Measurements from ENCODE around the gene ADARB1. TPM values are rescaled to one million over a fixed set of nuclear protein-coding genes. Genes with fewer than 3 reads are reported as not detected.

Gene ADARB1
- total and polyA plus RNA-seq, 2 experiments from 2014 or later, result 4.8 to 14.8 TPM

GRCh38 chr21:45211661-45212060 is 137.3 kb downstream of the ADARB1 start (continued):
- TF ChIP-seq REST (IDR thresholded peaks at IDR 0.05; ENCODE audit: unreplicated experiment) (no peak), STAT1 (IDR thresholded peaks at IDR 0.05; ENCODE audit: unreplicated experiment) (no peak)

- Mint-ChIP-seq H3K27me3 (ENCODE audit: insufficient read depth, low read depth, poor library complexity) (peaks cover 7% of the 10 kb centered on the region), H3K4me3 (no peak overlapping the region), H3K27ac (no peak overlapping the region), H3K36me3 (ENCODE audit: low read depth) (peaks cover 5% of the 10 kb centered on the region; the same call in 2 of the 3 replicates), H3K9me3 (peaks cover 21% of the 10 kb centered on the region), H3K4me1 (no peaks in the 10 kb centered on the region)
- Histone ChIP-seq H3F3A (replicated peaks; ENCODE audit: low read depth) (no peaks in the 10 kb centered on the region), H3K4me2 (no peak overlapping the region), H4K20me1 (replicated peaks; ENCODE audit: insufficient read depth) (no peaks in the 10 kb centered on the region), H3K27me3 (ENCODE audit: insufficient read depth) (no peaks in the 10 kb centered on the region), H2AFZ (no peak overlapping the region), H3K79me2 (replicated peaks; ENCODE audit: insufficient read depth) (no peaks in the 10 kb centered on the region), H3K36me3 (ENCODE audit: insufficient read depth) (no peaks in the 10 kb centered on the region; the same call in 1 of the 2 replicates), H3K4me3 (no peak overlapping the region), H3K4me1 (ENCODE audit: insufficient read depth) (no peaks in the 10 kb centered on the region), H3K27ac (ENCODE audit: low read depth) (no peak overlapping the region), H3K9me2 (ENCODE audit: insufficient read depth) (peaks cover 3% of the 10 kb centered on the region; the same call in 1 of the 2 replicates)
- DNase-seq (ENCODE audit: low spot score), result no peak
- ATAC-seq, result no peak
- TF ChIP-seq ZNF331 (CRISPR knock-in tag; IDR thresholded peaks at IDR 0.05; ENCODE audit: low read depth) (no peak), ZNF114 (CRISPR knock-in tag; IDR thresholded peaks at IDR 0.05) (no peak), NANOG (IDR thresholded peaks at IDR 0.05; ENCODE audit: borderline replicate concordance) (no peak), EZH2phosphoT487 (IDR thresholded peaks at IDR 0.05; ENCODE audit: unreplicated experiment) (no peak), EZH2 (IDR thresholded peaks at IDR 0.05; ENCODE audit: low read depth, unreplicated experiment) (no peak), CREB1 (CRISPR knock-in tag; IDR thresholded peaks at IDR 0.05; ENCODE audit: low read depth) (no peak), ETS1 (IDR thresholded peaks at IDR 0.05) (no peak), JUNB (IDR thresholded peaks at IDR 0.05; ENCODE audit: unreplicated experiment) (no peak), STAT1 (IDR thresholded peaks at IDR 0.05; ENCODE audit: unreplicated experiment) (no peak), CTCF (conservative IDR thresholded peaks at IDR 0.05; ENCODE audit: low read depth in 2 of 2) (no peak), REST (IDR thresholded peaks at IDR 0.05; ENCODE audit: unreplicated experiment) (no peak)
These were observed 139.0 kb downstream of the ADARB1 start for GRCh38 chr21:45213392-45213791.
